ENCODE data around the gene RTN4R. TPM values are rescaled to one million over a fixed set of nuclear protein-coding genes. Genes with fewer than 3 reads are reported as not detected.

Gene RTN4R
- total and polyA plus RNA-seq, 9 of the 15 experiments (the other 6 are each of a cell fraction or from before 2014, with no cell fraction given) = 0.04 to 2.8 (median 1.4) TPM; not detected in 3

GRCh38 chr22:20205964-20206708 is 62.0 kb downstream of the RTN4R start (continued):
- TF ChIP-seq RERE (CRISPR knock-in tag; IDR thresholded peaks at IDR 0.05; ENCODE audit: borderline replicate concordance) (no peak), ZNF584 (CRISPR knock-in tag; IDR thresholded peaks at IDR 0.05; ENCODE audit: low read depth) (peak; percentile 87), MAFF (IDR thresholded peaks at IDR 0.05; ENCODE audit: low read length) (peak; percentile 52), ETV6 (IDR thresholded peaks at IDR 0.05; ENCODE audit: borderline replicate concordance in 1 of 2, low read depth in 2 of 2, low read length in 1 of 2) (peak; percentile 51 to 73; a peak in 1 of 4 replicates), ETV6 (CRISPR knock-in tag; IDR thresholded peaks at IDR 0.05; ENCODE audit: borderline replicate concordance) (no peak), POU5F1 (IDR thresholded peaks at IDR 0.05; ENCODE audit: borderline replicate concordance, low read depth, low read length, partially characterized antibody) (peak; percentile 66), SMAD4 (CRISPR knock-in tag; conservative IDR thresholded peaks at IDR 0.05) (peak; percentile 82), ZNF253 (CRISPR knock-in tag; conservative IDR thresholded peaks at IDR 0.05) (0 out of 2 replicates have a peak, but pooled peaks have one; percentile 41), FOXM1 (IDR thresholded peaks at IDR 0.05; ENCODE audit: low read depth) (peak; percentile 91), FOXM1 (CRISPR knock-in tag; IDR thresholded peaks at IDR 0.05; ENCODE audit: low read depth) (no peak), CEBPB (tag; IDR thresholded peaks at IDR 0.05) (peak; percentile 86), ZNF695 (CRISPR knock-in tag; IDR thresholded peaks at IDR 0.05) (0 out of 2 replicates have a peak, but pooled peaks have one; percentile 84), ZBTB17 (CRISPR knock-in tag; IDR thresholded peaks at IDR 0.05) (0 out of 2 replicates have a peak, but pooled peaks have one; percentile 48), SMARCE1 (IDR thresholded peaks at IDR 0.05) (peak; percentile 63; the same call in 1 of the 2 replicates), STAG1 (CRISPR knock-in tag; IDR thresholded peaks at IDR 0.05; ENCODE audit: borderline replicate concordance) (no peak), TRIM28 (IDR thresholded peaks at IDR 0.05) (peak; percentile 82; the same call in 1 of the 2 replicates), SPI1 (IDR thresholded peaks at IDR 0.05; ENCODE audit: borderline replicate concordance, low read depth, low read length) (peak; percentile 98), ZNF707 (CRISPR knock-in tag; conservative IDR thresholded peaks at IDR 0.05) (no peak; the same call in 1 of the 2 replicates), MTF1 (CRISPR knock-in tag; IDR thresholded peaks at IDR 0.05; ENCODE audit: borderline replicate concordance) (peak; percentile 54; the same call in 1 of the 2 replicates)
- TF ChIP-seq, protein P1, sequence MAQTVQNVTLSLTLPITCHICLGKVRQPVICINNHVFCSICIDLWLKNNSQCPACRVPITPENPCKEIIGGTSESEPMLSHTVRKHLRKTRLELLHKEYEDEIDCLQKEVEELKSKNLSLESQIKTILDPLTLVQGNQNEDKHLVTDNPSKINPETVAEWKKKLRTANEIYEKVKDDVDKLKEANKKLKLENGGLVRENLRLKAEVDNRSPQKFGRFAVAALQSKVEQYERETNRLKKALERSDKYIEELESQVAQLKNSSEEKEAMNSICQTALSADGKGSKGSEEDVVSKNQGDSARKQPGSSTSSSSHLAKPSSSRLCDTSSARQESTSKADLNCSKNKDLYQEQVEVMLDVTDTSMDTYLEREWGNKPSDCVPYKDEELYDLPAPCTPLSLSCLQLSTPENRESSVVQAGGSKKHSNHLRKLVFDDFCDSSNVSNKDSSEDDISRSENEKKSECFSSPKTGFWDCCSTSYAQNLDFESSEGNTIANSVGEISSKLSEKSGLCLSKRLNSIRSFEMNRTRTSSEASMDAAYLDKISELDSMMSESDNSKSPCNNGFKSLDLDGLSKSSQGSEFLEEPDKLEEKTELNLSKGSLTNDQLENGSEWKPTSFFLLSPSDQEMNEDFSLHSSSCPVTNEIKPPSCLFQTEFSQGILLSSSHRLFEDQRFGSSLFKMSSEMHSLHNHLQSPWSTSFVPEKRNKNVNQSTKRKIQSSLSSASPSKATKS (CRISPR knock-in tag; IDR thresholded peaks at IDR 0.05) = no peak

Measured in K562 (cell line).